Naive B cell (primary cell): ENCODE data around the gene NDC80. TPM values are rescaled to one million over a fixed set of nuclear protein-coding genes. Genes with fewer than 3 reads are reported as not detected.
"Not testable (repeated sequence)": the region's sequence is repeated elsewhere in the genome, so short reads cannot be mapped to it uniquely, and the experiment has no call there.

Experiments
- ATAC-seq, 2 donors: fragments of 150-1000 bp; cut with Tn5 transposase; 2 replicates each; pipeline ENCODE4 v1.10.0; 2021; ENCODE audit warnings: low read depth in 2 of 2, mild to moderate bottlenecking in 2 of 2, moderate library complexity in 2 of 2
- DNase-seq: peaks from one replicate; pipeline ENCODE4 v3.0.0; 2022
- H3K27ac Mint-ChIP-seq, 6 donors: one replicate each; pipeline ENCODE4 v1.8.0; 2020 to 2022; ENCODE audit warnings: mild to moderate bottlenecking in 6 of 6, mixed read lengths in 6 of 6, moderate library complexity in 5 of 6, inconsistent platforms in 2 of 6
- H3K27me3 Mint-ChIP-seq, 3 donors: one replicate each; pipeline ENCODE4 v1.8.0; 2021 to 2022; ENCODE audit warnings: mixed read lengths in 3 of 3, mild to moderate bottlenecking in 1 of 3
- H3K36me3 Mint-ChIP-seq, 2 donors: one replicate each; pipeline ENCODE4 v1.8.0; 2020 to 2022; ENCODE audit warnings: mixed read lengths in 2 of 2, inconsistent platforms in 1 of 2, mild to moderate bottlenecking in 1 of 2
- H3K4me1 Mint-ChIP-seq, 3 donors: one replicate each; pipeline ENCODE4 v1.8.0; 2020 to 2022; ENCODE audit warnings: mixed read lengths in 3 of 3, inconsistent platforms in 1 of 3, mild to moderate bottlenecking in 1 of 3, moderate library complexity in 1 of 3
- H3K4me3 Mint-ChIP-seq, 8 donors: one replicate each; pipeline ENCODE4 v1.8.0; 2020 to 2022; ENCODE audit warnings: mild to moderate bottlenecking in 8 of 8, mixed read lengths in 8 of 8, moderate library complexity in 8 of 8, inconsistent platforms in 2 of 8
- H3K9me3 Mint-ChIP-seq, 7 donors: one replicate each; pipeline ENCODE4 v1.8.0; 2020 to 2022; ENCODE audit warnings: mixed read lengths in 7 of 7, mild to moderate bottlenecking in 5 of 7, inconsistent platforms in 2 of 7, moderate library complexity in 1 of 7
- polyA plus RNA-seq, 6 donors: library from polyadenylated mRNA; unstranded; fragments of 300-500 nt; fragmentation: Illumina TruSeq; gene quantifications; one replicate each; pipeline ENCODE4 v1.2.3, GENCODE V29; 2021; ENCODE audit warnings: low read depth in 6 of 6

Gene NDC80
- polyA plus RNA-seq, result 1 to 10 TPM in 5 of 6 donors, not detected in 1; 1.7 to 3.5 (median 2.7) TPM

DNA sequence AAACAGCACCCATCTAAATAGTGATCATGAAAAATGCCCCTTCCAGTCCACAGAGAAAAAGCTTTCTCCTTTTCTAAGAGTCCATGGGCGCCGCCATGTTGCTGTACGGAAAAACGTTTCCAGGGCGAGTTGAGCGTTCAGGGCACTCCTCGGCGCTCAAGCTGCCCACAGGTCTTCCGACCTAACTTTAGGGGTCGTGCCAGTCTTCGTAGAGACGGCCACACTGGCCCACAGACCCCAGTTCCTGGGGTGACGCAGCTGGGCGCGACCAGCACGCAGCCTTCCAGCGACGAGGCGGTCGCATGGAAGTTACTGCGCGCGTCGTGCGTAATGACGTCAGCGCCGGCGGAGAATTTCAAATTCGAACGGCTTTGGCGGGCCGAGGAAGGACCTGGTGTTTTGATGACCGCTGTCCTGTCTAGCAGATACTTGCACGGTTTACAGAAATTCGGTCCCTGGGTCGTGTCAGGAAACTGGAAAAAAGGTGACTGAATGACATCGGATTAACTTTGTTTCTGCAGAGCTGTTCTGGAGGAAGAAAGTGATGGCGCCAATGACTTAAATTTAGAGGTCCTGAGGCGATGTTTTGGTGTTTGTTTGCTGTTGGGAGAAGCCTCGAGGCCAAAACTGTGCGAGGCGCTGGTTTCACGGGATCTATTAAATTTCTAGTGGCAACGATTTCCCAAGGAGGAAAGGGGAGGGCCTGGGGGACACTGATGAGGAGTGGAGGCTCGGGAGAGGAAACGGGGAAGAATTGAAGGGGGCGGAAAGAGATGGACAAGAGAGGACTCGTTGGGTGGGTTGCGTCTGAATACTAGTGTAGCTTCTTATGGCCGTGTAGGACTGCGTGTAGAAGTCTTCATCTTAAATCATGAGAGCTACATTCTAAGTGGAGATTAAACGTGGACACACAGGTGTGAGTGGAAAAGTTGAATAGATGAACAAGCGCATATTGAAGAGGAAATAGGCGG is at the start of gene NDC80, which contains the start of gene METTL4:
Gene NDC80 (plus strand): TSS at position 358 of the 971 bp plus-strand sequence. CDS start 1,429 bp downstream, outside the sequence.
Gene METTL4 (minus strand): TSS at position 306 of the 971 bp plus-strand sequence. CDS start 4,289 bp downstream, outside the sequence.
- DNase-seq (peak; percentile 82), ATAC-seq (peak; percentile 89 to 92)
- H3K4me3 Mint-ChIP-seq, result peak within 1 kb of the TSS; percentile 92 to 100 (median 99)
- peaks cover 25 to 44% (median 41%) of the 10 kb centered on the region in 3 donors for H3K4me1 Mint-ChIP-seq
- H3K36me3 Mint-ChIP-seq, result peaks cover 0 to 3% of the 10 kb centered on the region in 2 donors
- H3K27ac Mint-ChIP-seq, result peak within 1 kb of the TSS; percentile 96 to 99 (median 99)
- peaks cover 0 to 2% (median 0%) of the 10 kb centered on the region in 7 donors for H3K9me3 Mint-ChIP-seq
- H3K27me3 Mint-ChIP-seq, result no peaks in the 10 kb centered on the region

- peaks cover 0 to 6% (median 5%) of the 10 kb centered on the region in 3 donors for H3K4me1 Mint-ChIP-seq
- peaks cover 0 to 2% (median 0%) of the 10 kb centered on the region in 7 donors for H3K9me3 Mint-ChIP-seq
- no peak overlapping the region for H3K4me3 Mint-ChIP-seq
- DNase-seq (no peak), ATAC-seq (no peak)
- H3K36me3 Mint-ChIP-seq, result no peaks in the 10 kb centered on the region
- peaks cover 0 to 11% (median 0%) of the 10 kb centered on the region in 3 donors for H3K27me3 Mint-ChIP-seq
- peak overlapping the region in 2 of 6 donors; percentile 11 to 85 for H3K27ac Mint-ChIP-seq
Observed at GRCh38 chr18:2522112-2522511, 49.2 kb upstream of the NDC80 start.

DNA sequence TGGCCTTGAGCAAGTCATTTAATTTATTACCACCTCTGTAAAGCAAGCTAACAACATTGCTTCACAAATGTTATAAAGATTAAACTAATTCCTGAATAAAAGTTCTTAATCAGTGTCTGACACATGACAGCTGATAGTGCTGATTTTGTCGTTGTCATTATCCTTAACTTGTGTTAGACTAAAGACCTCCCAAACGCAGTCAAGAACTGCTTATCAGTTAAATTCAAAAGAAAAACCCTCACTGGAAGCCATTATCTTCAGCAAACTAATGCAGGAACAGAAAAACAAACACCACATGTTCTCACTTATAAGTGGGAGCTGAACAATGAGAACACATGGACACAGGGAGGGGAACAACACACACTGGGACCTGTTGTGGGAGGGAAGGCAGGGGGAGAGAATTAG is 46.6 kb upstream of the NDC80 start:
- not testable (repeated sequence) for H3K27ac Mint-ChIP-seq, H3K4me3 Mint-ChIP-seq, ATAC-seq, DNase-seq, H3K9me3 Mint-ChIP-seq, H3K4me1 Mint-ChIP-seq, H3K36me3 Mint-ChIP-seq
- H3K27me3 Mint-ChIP-seq, result peaks cover 0 to 11% (median 0%) of the 10 kb centered on the region in 3 donors

GRCh38 chr18:2526329-2526728 is 45.0 kb upstream of the NDC80 start:
- Mint-ChIP-seq H3K27me3 (peaks cover 0 to 11% (median 0%) of the 10 kb centered on the region in 3 donors), H3K36me3 (peaks cover 0 to 5% of the 10 kb centered on the region in 2 donors), H3K9me3 (peaks cover 0 to 5% (median 0%) of the 10 kb centered on the region in 7 donors), H3K4me1 (peaks cover 0 to 13% (median 13%) of the 10 kb centered on the region in 3 donors), H3K27ac (no peak overlapping the region), H3K4me3 (no peak overlapping the region)
- ATAC-seq (no peak), DNase-seq (no peak)

DNA sequence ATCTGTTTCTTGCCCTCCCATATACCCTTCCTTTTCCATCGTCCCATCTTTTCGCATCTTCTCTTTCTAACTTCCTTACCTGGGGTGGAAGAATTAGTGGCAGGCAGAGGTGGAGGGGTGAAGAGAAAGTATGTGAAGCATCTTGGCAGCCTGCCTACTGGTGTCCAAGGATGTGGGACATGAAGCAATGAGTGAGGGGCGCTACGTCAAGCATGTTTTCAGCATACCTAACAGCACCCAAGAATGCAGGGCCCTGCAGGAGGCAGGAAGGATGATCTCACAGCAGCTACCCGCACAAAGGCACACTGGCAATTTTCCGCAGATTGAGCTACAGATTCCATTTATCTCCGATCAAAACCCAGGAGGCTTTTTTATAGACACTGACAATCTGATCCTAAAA is 42.2 kb upstream of the NDC80 start:
- Mint-ChIP-seq H3K9me3 (peaks cover 0 to 17% (median 6%) of the 10 kb centered on the region in 7 donors), H3K4me1 (peaks cover 5 to 12% (median 11%) of the 10 kb centered on the region in 3 donors), H3K27ac (peak overlapping the region in 1 of 6 donors; percentile 7), H3K4me3 (no peak overlapping the region), H3K27me3 (no peaks in the 10 kb centered on the region), H3K36me3 (peaks cover 0 to 15% of the 10 kb centered on the region in 2 donors)
- DNase-seq (no peak), ATAC-seq (no peak)

- H3K27me3 Mint-ChIP-seq, result no peaks in the 10 kb centered on the region
- H3K4me1 Mint-ChIP-seq, result peaks cover 28 to 34% (median 33%) of the 10 kb centered on the region in 3 donors
- H3K27ac Mint-ChIP-seq, result no peak overlapping the region
- H3K36me3 Mint-ChIP-seq, result peaks cover 0 to 15% of the 10 kb centered on the region in 2 donors
- ATAC-seq (no peak), DNase-seq (no peak)
- H3K9me3 Mint-ChIP-seq, result peaks cover 0 to 17% (median 6%) of the 10 kb centered on the region in 7 donors
- no peak overlapping the region for H3K4me3 Mint-ChIP-seq
Observed at GRCh38 chr18:2531751-2532150, 39.6 kb upstream of the NDC80 start.

- Mint-ChIP-seq H3K27ac (peak overlapping the region in 1 of 6 donors; percentile 9), H3K4me1 (peaks cover 28 to 34% (median 33%) of the 10 kb centered on the region in 3 donors)
Observed at GRCh38 chr18:2532797-2533196, 38.6 kb upstream of the NDC80 start.

GRCh38 chr18:2534906-2535305 is 36.5 kb upstream of the NDC80 start:
- DNase-seq (no peak), ATAC-seq (peak; percentile 75 to 77)
- Mint-ChIP-seq H3K27ac (peak overlapping the region; percentile 64 to 88 (median 82)), H3K9me3 (peaks cover 0 to 17% (median 6%) of the 10 kb centered on the region in 7 donors), H3K4me1 (peaks cover 28 to 34% (median 33%) of the 10 kb centered on the region in 3 donors), H3K36me3 (peaks cover 0 to 19% of the 10 kb centered on the region in 2 donors), H3K4me3 (peak overlapping the region in 6 of 8 donors; percentile 37 to 80 (median 62)), H3K27me3 (no peaks in the 10 kb centered on the region)

More at GRCh38 chr18:2532797-2533196, 38.6 kb upstream of the NDC80 start:
- DNase-seq, result no peak
- Mint-ChIP-seq H3K36me3 (peaks cover 0 to 15% of the 10 kb centered on the region in 2 donors), H3K9me3 (peaks cover 0 to 17% (median 6%) of the 10 kb centered on the region in 7 donors), H3K4me3 (no peak overlapping the region), H3K27me3 (no peaks in the 10 kb centered on the region)
- ATAC-seq, result no peak

- DNase-seq, result no peak
- peak overlapping the region; percentile 64 to 88 (median 82) for H3K27ac Mint-ChIP-seq
- peaks cover 28 to 31% (median 30%) of the 10 kb centered on the region in 3 donors for H3K4me1 Mint-ChIP-seq
- H3K27me3 Mint-ChIP-seq, result no peaks in the 10 kb centered on the region
- peaks cover 0 to 16% (median 6%) of the 10 kb centered on the region in 7 donors for H3K9me3 Mint-ChIP-seq
- ATAC-seq, result peak; percentile 72 to 74
- peaks cover 0 to 20% of the 10 kb centered on the region in 2 donors for H3K36me3 Mint-ChIP-seq
- H3K4me3 Mint-ChIP-seq, result peak overlapping the region in 7 of 8 donors; percentile 24 to 80 (median 57)
Observed at GRCh38 chr18:2535419-2535910, 35.9 kb upstream of the NDC80 start.

DNA sequence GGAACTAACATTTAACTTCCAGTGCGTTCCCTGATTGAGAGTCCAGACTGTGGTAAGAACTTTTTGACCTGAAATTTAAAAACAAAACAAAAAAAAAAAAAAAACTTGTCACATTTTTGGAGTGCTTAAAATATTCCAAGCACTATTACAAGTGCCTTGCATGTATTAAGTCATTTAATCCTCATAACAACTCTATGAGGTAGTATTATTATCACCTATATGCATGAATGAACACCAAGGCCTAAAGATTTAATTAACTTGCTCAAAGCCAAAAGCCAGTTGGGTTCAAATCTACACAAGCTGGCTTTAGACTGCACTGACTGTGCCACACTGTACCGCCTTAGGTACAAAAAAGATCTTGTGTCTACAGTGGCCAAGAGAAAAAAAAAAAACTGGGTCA is 35.3 kb upstream of the NDC80 start:
- peak overlapping the region in 3 of 6 donors; percentile 11 to 84 (median 42) for H3K27ac Mint-ChIP-seq
- H3K27me3 Mint-ChIP-seq, result no peaks in the 10 kb centered on the region
- DNase-seq (no peak), ATAC-seq (no peak)
- peaks cover 0 to 19% of the 10 kb centered on the region in 2 donors for H3K36me3 Mint-ChIP-seq
- peaks cover 26 to 28% (median 26%) of the 10 kb centered on the region in 3 donors for H3K4me1 Mint-ChIP-seq
- H3K9me3 Mint-ChIP-seq, result peaks cover 0 to 12% (median 6%) of the 10 kb centered on the region in 7 donors
- no peak overlapping the region for H3K4me3 Mint-ChIP-seq

GRCh38 chr18:2536493-2536892 is 34.9 kb upstream of the NDC80 start:
- H3K27ac Mint-ChIP-seq, result peak overlapping the region in 4 of 6 donors; percentile 11 to 84 (median 44)
- peak overlapping the region in 2 of 8 donors; percentile 8 to 20 for H3K4me3 Mint-ChIP-seq
- H3K9me3 Mint-ChIP-seq, result peaks cover 0 to 11% (median 6%) of the 10 kb centered on the region in 7 donors
- H3K36me3 Mint-ChIP-seq, result peaks cover 0 to 19% of the 10 kb centered on the region in 2 donors
- no peaks in the 10 kb centered on the region for H3K27me3 Mint-ChIP-seq
- DNase-seq (no peak), ATAC-seq (no peak)
- H3K4me1 Mint-ChIP-seq, result peaks cover 26 to 28% (median 26%) of the 10 kb centered on the region in 3 donors

GRCh38 chr18:2537296-2537695 is 34.1 kb upstream of the NDC80 start:
- Mint-ChIP-seq H3K9me3 (peaks cover 0 to 7% (median 4%) of the 10 kb centered on the region in 7 donors), H3K27ac (peak overlapping the region in 2 of 6 donors; percentile 11 to 20), H3K36me3 (peaks cover 0 to 19% of the 10 kb centered on the region in 2 donors)

GRCh38 chr18:2538236-2538635 is 33.1 kb upstream of the NDC80 start:
- ATAC-seq (no peak), DNase-seq (no peak)
- no peaks in the 10 kb centered on the region for H3K9me3 Mint-ChIP-seq
- peaks cover 0 to 10% of the 10 kb centered on the region in 2 donors for H3K36me3 Mint-ChIP-seq
- H3K27me3 Mint-ChIP-seq, result no peaks in the 10 kb centered on the region
- peaks cover 26 to 34% (median 32%) of the 10 kb centered on the region in 3 donors for H3K4me1 Mint-ChIP-seq
- H3K27ac Mint-ChIP-seq, result no peak overlapping the region
- H3K4me3 Mint-ChIP-seq, result no peak overlapping the region

More at GRCh38 chr18:2537296-2537695, 34.1 kb upstream of the NDC80 start:
- no peaks in the 10 kb centered on the region for H3K27me3 Mint-ChIP-seq
- DNase-seq, result no peak
- peaks cover 26 to 30% (median 28%) of the 10 kb centered on the region in 3 donors for H3K4me1 Mint-ChIP-seq
- ATAC-seq, result no peak
- no peak overlapping the region for H3K4me3 Mint-ChIP-seq
